ENCODE results near the gene LENG8. TPM values are rescaled to one million over a fixed set of nuclear protein-coding genes. Genes with fewer than 3 reads are reported as not detected.

Gene LENG8
- total and polyA plus RNA-seq, 2 of the 13 experiments (the other 11 are each of a cell fraction or from before 2014, with no cell fraction given): 14.3 to 41.9 TPM

GRCh38 chr19:54420383-54421168, 28.4 kb upstream of the LENG8 start (continued):
- peak; percentile 77; the same call in 1 of the 2 replicates for TF ChIP-seq ZNF740 (CRISPR knock-in tag; IDR thresholded peaks at IDR 0.05)
- TF ChIP-seq ASH2L (IDR thresholded peaks at IDR 0.05; ENCODE audit: insufficient read length, low read depth, low read length): peak; percentile 34
- peak; percentile 24 for TF ChIP-seq PHF5A (CRISPR knock-in tag; IDR thresholded peaks at IDR 0.05; ENCODE audit: low read depth, unreplicated experiment)
- TF ChIP-seq ZNF260 (CRISPR knock-in tag; IDR thresholded peaks at IDR 0.05; ENCODE audit: borderline replicate concordance, low read depth): no peak
- TF ChIP-seq ZNF605 (CRISPR knock-in tag; IDR thresholded peaks at IDR 0.05): no peak
- no peak for TF ChIP-seq ZNF10 (CRISPR knock-in tag; IDR thresholded peaks at IDR 0.05; ENCODE audit: borderline replicate concordance, low read depth)
- no peak for TF ChIP-seq ZKSCAN8 (CRISPR knock-in tag; IDR thresholded peaks at IDR 0.05; ENCODE audit: borderline replicate concordance)
- no peak for TF ChIP-seq ZNF619 (CRISPR knock-in tag; IDR thresholded peaks at IDR 0.05)
- no peak for TF ChIP-seq MIER2 (CRISPR knock-in tag; IDR thresholded peaks at IDR 0.05)
- TF ChIP-seq POLR2AphosphoS2 (IDR thresholded peaks at IDR 0.05; ENCODE audit: low read depth, low read length): no peak
- TF ChIP-seq ZNF639 (CRISPR knock-in tag; conservative IDR thresholded peaks at IDR 0.05): peak; percentile 83
- no peak for TF ChIP-seq NR3C1 (CRISPR knock-in tag; IDR thresholded peaks at IDR 0.05)
- TF ChIP-seq HMGXB3 (CRISPR knock-in tag; IDR thresholded peaks at IDR 0.05; ENCODE audit: borderline replicate concordance): no peak
- TF ChIP-seq SUZ12 (IDR thresholded peaks at IDR 0.05; ENCODE audit: low read depth, low read length): no peak
- no peak for TF ChIP-seq ZNF225 (CRISPR knock-in tag; IDR thresholded peaks at IDR 0.05)
- TF ChIP-seq KAT7 (CRISPR knock-in tag; IDR thresholded peaks at IDR 0.05; ENCODE audit: borderline replicate concordance): no peak
- no peak for TF ChIP-seq DDIT3 (CRISPR knock-in tag; IDR thresholded peaks at IDR 0.05)
- no peak for TF ChIP-seq REST (IDR thresholded peaks at IDR 0.05; ENCODE audit: borderline replicate concordance in 1 of 2, low read depth in 1 of 2, low read length in 2 of 2)

All from HepG2 (cell line).